Subcutaneous adipose tissue (tissue), 4 donors: ENCODE data around the gene GLRX3. TPM values are rescaled to one million over a fixed set of nuclear protein-coding genes. Genes with fewer than 3 reads are reported as not detected.

ENCODE experiments used
- total RNA-seq, 4 donors: library from RNA; depleted of rRNA; stranded (reverse); fragments of >200 nt; gene quantifications; one replicate each; pipeline ENCODE4 v1.1.0, GENCODE V29; 2016
- TF ChIP-seq, protein P1 (sequence below): fragments of 450-650 bp; IDR thresholded peaks from one replicate; pipeline ENCODE4 v1.5.1; 2016; ENCODE audit warnings: low read depth, mild to moderate bottlenecking, control low read depth, antibody characterized with exemption, moderate library complexity

Gene GLRX3
- total RNA-seq, 4 donors from 2014 or later: 39.0 to 58.0 (median 45.1) TPM

GRCh38 chr10:130141878-130142277, 5.7 kb downstream of the GLRX3 start:
- TF ChIP-seq, protein P1, sequence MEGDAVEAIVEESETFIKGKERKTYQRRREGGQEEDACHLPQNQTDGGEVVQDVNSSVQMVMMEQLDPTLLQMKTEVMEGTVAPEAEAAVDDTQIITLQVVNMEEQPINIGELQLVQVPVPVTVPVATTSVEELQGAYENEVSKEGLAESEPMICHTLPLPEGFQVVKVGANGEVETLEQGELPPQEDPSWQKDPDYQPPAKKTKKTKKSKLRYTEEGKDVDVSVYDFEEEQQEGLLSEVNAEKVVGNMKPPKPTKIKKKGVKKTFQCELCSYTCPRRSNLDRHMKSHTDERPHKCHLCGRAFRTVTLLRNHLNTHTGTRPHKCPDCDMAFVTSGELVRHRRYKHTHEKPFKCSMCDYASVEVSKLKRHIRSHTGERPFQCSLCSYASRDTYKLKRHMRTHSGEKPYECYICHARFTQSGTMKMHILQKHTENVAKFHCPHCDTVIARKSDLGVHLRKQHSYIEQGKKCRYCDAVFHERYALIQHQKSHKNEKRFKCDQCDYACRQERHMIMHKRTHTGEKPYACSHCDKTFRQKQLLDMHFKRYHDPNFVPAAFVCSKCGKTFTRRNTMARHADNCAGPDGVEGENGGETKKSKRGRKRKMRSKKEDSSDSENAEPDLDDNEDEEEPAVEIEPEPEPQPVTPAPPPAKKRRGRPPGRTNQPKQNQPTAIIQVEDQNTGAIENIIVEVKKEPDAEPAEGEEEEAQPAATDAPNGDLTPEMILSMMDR: no peak

- TF ChIP-seq, protein P1: no peak
These were observed 9.9 kb downstream of the GLRX3 start for GRCh38 chr10:130146042-130146441.

DNA sequence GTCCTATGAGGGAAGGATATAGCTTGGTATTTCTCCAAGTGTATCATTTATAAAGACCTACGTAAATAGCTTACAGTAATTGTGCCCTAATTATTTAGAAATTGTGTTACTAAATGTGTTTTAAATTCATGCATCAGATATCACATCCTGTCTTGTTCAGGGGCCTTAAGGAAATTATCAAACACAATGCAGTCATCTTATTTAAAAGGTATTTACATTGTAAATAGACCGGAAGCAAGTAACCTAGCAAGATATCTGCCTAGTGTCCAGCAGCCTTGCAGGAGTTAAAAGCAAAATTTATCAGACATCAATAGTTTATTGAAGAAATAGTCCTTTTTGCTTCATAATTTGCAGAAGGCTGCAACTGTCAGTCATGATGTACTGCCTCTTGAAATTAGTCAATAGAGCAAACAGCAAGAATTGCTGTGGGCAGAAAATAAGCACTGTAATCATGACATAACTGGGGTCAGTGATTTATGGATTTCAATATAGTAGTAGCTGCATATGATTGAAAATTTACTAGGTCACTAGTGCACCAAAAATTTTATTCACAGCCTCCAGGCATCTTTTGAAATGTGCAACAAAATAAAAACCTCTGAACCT, 23.1 kb downstream of the GLRX3 start:
- TF ChIP-seq, protein P1: no peak

GRCh38 chr10:130160775-130161174, 24.6 kb downstream of the GLRX3 start:
- TF ChIP-seq, protein P1: no peak

DNA sequence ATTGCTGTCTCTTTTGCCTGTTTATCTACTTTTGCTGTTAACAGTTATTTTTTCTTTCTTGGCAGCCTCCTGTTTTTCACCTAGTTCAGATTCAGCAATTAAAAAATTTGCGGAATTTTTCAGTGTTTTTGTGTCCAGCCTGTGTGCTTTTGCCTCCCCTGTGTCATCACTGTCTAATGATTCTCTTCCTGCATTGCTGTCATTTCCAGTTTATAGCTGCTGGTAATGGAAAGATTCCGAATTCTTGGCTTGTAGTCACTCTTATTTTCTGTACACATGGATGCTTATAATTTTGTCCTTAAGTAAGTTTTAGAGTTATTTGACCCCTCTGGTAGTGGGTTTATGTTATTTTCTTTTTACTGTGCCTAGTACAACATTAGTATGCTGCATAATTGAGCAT, 25.1 kb downstream of the GLRX3 start:
- TF ChIP-seq, protein P1: no peak

DNA sequence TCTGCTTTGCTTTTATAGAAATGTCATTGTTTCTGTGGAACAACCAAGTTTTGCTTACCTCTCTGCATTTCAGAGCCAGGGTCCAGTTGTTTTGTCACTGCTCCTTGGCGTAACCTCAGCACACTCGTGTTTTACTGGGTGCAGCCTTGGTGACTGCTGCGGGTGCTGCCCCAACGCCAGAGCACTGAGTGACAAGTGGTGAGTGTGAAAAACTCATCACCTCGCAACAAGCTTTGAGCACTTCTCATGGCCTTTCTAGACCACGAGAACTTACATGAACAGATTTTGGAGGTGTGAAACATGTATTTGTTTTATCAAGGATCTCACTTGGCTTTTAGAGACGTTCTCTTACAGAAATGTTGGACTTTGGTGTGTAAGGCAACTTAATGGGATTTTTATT, 31.0 kb downstream of the GLRX3 start:
- TF ChIP-seq, protein P1: no peak

GRCh38 chr10:130167707-130168106, 31.5 kb downstream of the GLRX3 start:
- TF ChIP-seq, protein P1: no peak
